RWPE2 (cell line): ENCODE data around the gene GNAI1.

Experiments used
- ATAC-seq: fragments of 200-7000 bp; cut with Tn5 transposase; 3 replicates; pipeline ENCODE4 v1.9.1; 2021; ENCODE audit warnings: low read depth
- DNase-seq: peaks from one replicate; pipeline ENCODE4 v3.0.0-alpha.2; 2020; ENCODE audit warnings: low spot score
- H3K27ac ChIP-seq: fragments of 450-650 bp; 2 replicates; pipeline ENCODE4 v1.5.1; 2017; ENCODE audit warnings: mild to moderate bottlenecking; ENCODE audit not compliant: poor library complexity, severe bottlenecking
- H3K27me3 ChIP-seq: fragments of 250-450 bp; sonication (Bioruptor Pico); 2 replicates; pipeline ENCODE4 v1.5.1; 2021; ENCODE audit warnings: mild to moderate bottlenecking, moderate library complexity; ENCODE audit not compliant: insufficient read depth, poor library complexity, severe bottlenecking
- H3K36me3 ChIP-seq: fragments of 250-450 bp; sonication (Bioruptor Pico); 2 replicates; pipeline ENCODE4 v1.5.1; 2020; ENCODE audit warnings: low read depth, mild to moderate bottlenecking, moderate library complexity
- H3K4me1 ChIP-seq: fragments of 250-450 bp; sonication (Bioruptor Pico); 2 replicates; pipeline ENCODE4 v1.5.1; 2021; ENCODE audit warnings: mild to moderate bottlenecking, moderate library complexity; ENCODE audit not compliant: insufficient read depth, poor library complexity, severe bottlenecking
- H3K4me3 ChIP-seq: fragments of 250-450 bp; sonication (Bioruptor Pico); 2 replicates; pipeline ENCODE4 v1.5.1; 2021; ENCODE audit warnings: mild to moderate bottlenecking, moderate library complexity; ENCODE audit not compliant: severe bottlenecking
- H3K9me3 ChIP-seq: fragments of 250-450 bp; sonication (Bioruptor Pico); 2 replicates; pipeline ENCODE4 v1.5.1; 2021; ENCODE audit warnings: mild to moderate bottlenecking, moderate library complexity; ENCODE audit not compliant: severe bottlenecking
- CTCF ChIP-seq: fragments of 450-650 bp; IDR thresholded peaks from one replicate; pipeline ENCODE4 v1.5.1; 2017; ENCODE audit warnings: mild to moderate bottlenecking, moderate library complexity; ENCODE audit not compliant: poor library complexity, severe bottlenecking

Gene GNAI1

DNA sequence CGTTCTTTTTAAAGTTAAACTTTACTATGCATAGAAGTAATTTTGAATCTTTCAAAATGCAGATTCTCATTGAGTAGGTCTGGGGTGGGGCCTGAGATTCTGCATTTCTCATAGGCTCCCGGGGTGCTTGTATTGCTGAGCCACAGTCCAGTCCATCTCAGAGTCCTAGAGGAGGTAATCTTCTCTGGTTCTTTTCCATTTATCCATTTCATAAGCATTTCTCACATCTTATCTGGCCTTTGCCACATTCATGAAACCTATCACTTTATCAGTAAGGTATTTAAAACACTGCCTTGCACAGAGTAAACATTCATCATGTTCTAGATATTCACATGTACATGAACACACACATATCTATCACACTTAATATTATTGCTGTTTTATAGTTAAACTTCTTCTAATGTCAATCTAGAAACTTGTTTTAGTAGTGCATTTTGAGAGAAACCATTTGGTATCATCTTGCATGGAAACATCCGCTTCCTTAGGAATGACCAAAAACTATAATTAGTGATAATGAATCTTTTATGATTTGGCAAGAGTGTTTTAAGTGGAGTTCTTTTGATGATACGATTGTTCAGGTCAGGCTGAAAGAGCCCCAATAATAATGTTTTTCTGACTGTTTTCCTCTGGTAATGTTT, 12.0 kb downstream of the GNAI1 start:
- no peak for TF ChIP-seq CTCF
- H3K9me3 ChIP-seq = no peaks in the 10 kb centered on the region
- no peaks in the 10 kb centered on the region for H3K36me3 ChIP-seq
- no peak for DNase-seq
- no peak for ATAC-seq
- peaks cover 66% of the 10 kb centered on the region for H3K4me1 ChIP-seq
- peak overlapping the region; percentile 87 for H3K27ac ChIP-seq
- H3K27me3 ChIP-seq = no peaks in the 10 kb centered on the region
- H3K4me3 ChIP-seq = no peak overlapping the region

- DNase-seq (no peak), ATAC-seq (peak; percentile 25)
- no peak for TF ChIP-seq CTCF
- peak overlapping the region; percentile 87 for H3K27ac ChIP-seq
- peaks cover 76% of the 10 kb centered on the region for H3K4me1 ChIP-seq
- no peak overlapping the region for H3K4me3 ChIP-seq
- H3K36me3 ChIP-seq = no peaks in the 10 kb centered on the region
- no peaks in the 10 kb centered on the region for H3K27me3 ChIP-seq
- no peaks in the 10 kb centered on the region for H3K9me3 ChIP-seq
Measured at GRCh38 chr7:80147543-80148391, 13.1 kb downstream of the GNAI1 start.

DNA sequence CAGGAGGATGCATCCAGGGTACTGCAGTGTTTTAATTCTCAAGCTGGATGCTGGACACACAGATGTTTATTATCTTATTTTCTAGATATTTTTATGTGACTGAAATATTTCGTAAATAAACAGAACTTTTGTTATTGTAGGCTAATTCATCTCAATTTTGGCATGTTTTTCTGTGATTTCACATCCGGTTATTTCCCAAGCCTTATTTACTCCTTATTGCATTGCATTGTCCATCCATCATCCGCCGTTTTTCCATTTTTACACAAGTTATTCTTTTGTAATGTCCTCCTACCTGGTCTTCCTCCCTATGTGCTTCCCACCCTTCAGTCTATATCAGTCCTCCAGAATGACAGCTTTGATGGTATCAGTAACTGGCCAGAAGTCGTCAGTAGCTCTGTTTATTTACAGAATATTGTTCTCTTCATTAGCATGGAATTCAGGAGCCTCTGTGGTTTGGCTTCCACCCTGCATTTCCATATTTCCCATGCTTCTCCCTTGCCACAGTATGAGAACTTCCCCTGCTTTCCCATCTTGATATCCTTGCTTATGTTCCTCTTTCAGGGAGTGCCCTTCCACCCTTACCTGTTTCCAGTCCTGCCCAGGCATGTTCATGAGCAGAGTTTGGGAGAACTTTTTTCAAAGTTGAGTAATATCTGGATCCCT, 16.1 kb downstream of the GNAI1 start:
- ATAC-seq (peak; percentile 91), DNase-seq (peak; percentile 88)
- Histone ChIP-seq H3K27ac (peak overlapping the region; percentile 87), H3K9me3 (no peaks in the 10 kb centered on the region), H3K36me3 (no peaks in the 10 kb centered on the region), H3K4me3 (no peak overlapping the region), H3K27me3 (no peaks in the 10 kb centered on the region), H3K4me1 (peaks cover 91% of the 10 kb centered on the region)
- TF ChIP-seq CTCF = no peak

GRCh38 chr7:80151274-80151665, 16.6 kb downstream of the GNAI1 start:
- Histone ChIP-seq H3K27me3 (no peaks in the 10 kb centered on the region), H3K4me3 (no peak overlapping the region), H3K27ac (peak overlapping the region; percentile 87), H3K36me3 (no peaks in the 10 kb centered on the region), H3K4me1 (peaks cover 86% of the 10 kb centered on the region), H3K9me3 (no peaks in the 10 kb centered on the region)
- peak; percentile 29 for TF ChIP-seq CTCF
- DNase-seq (no peak), ATAC-seq (peak; percentile 65)
